GM18870 (cell line): ENCODE data around the gene DDX27.

Experiments used
- ATAC-seq: cut with Tn5 transposase; IDR thresholded peaks from one replicate; pipeline ENCODE4 v1.9.1; 2021; ENCODE audit warnings: moderate library complexity; ENCODE audit not compliant: unreplicated experiment

Gene DDX27

DNA sequence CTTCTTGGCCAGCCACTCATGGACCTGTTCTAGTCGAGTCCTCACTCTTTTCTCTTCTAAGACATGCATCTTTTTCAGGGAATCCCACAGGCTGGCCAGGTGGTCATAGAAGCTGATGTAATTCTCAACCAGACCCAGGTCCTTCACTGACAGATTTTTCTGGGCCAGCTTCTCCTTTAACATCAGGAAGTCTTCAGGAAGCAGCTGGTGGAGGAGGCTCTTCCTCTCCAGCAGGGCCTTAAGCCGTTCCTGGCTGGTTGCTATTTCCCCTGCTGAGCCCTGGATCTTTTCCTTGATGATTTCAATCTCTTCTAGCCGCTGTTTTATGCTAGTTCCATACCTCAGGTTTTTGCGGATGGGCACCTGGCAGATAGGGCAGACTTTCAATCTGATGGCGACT is 28.6 kb downstream of the DDX27 start:
- ATAC-seq, result no peak

- no peak for ATAC-seq
These were observed 29.1 kb downstream of the DDX27 start for GRCh38 chr20:49248301-49248700.

GRCh38 chr20:49248879-49249665 is 29.9 kb downstream of the DDX27 start:
- no peak for ATAC-seq

GRCh38 chr20:49252556-49253350 is 33.5 kb downstream of the DDX27 start:
- no peak for ATAC-seq

- ATAC-seq, result no peak
These were observed 37.0 kb downstream of the DDX27 start for GRCh38 chr20:49256261-49256660.

GRCh38 chr20:49259284-49259683 is 40.1 kb downstream of the DDX27 start:
- no peak for ATAC-seq

DNA sequence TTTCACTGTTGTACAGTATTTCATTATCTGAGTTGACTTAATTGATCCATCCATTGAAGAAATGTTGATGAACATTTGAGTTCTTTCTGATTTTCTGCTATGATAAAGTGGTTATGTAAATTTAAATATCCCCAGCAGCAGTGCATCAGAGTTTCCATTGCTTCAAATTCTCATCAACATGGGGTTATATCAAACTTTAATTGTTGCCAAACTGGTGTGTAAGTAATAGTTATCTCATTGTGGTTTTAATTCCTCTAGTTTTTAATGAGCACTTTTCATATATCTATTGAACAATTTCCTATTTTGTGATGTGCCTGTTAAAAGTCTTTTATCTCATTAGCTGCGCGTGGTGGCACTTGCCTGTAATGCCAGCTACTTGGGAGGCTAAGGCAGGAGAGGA is 40.6 kb downstream of the DDX27 start:
- ATAC-seq, result no peak

GRCh38 chr20:49260218-49260617 is 41.0 kb downstream of the DDX27 start:
- no peak for ATAC-seq

DNA sequence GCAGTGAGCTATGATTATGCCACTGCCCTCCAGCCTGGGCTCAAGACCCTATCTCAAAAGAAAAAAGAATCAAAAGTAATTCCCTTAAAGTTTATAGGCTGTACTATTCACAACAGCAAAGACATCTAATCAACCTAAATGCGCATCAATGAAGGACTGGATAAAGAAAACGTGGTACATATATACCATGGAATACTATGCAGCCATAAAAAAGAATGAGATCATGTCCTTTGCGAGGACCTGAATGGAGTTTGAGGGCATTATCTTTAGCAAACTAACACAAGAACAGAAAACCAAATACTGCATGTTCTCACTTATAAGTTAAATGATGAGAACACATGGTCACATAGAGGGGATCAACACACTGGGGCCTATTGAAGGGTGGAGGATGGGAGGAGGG is 42.0 kb downstream of the DDX27 start:
- no peak for ATAC-seq

GRCh38 chr20:49262444-49262843 is 43.2 kb downstream of the DDX27 start:
- ATAC-seq, result no peak

- ATAC-seq, result no peak
These were observed 48.1 kb downstream of the DDX27 start for GRCh38 chr20:49267327-49267726.

DNA sequence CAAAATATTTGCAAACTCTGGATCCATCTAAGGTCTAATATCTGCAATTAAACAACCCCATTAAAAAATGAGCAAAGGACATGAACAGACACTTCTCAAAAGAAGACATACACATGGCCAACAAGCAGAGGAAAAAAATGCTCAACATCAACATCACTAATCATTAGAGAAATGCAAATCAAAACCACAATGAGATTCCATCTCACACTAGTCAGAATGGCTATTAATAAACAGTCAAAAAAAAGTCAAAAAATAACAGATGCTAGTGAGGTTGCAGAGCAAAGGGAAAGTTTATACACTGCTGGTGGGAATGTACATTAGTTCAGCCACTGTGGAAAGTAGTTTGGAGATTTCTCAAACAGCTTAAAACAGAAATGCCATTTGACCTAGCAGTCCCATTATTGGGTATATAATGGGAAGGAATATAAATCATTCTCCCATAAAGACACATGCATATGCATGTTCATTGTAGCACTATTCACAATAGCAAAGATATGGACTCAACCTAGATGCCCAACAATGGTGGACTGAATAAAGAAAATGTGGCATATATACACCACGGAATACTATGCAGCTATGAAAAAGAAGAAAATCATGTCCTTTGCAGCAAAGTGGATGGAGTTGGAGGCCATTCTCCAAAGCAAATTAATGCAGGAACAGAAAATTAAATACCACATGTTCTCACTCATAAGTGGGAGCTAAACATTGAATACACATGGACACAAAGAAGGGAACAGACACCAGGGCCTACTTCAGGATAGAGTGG is 49.6 kb downstream of the DDX27 start:
- ATAC-seq, result peak; percentile 49

- ATAC-seq, result no peak
These were observed 51.0 kb downstream of the DDX27 start for GRCh38 chr20:49270177-49270576.

GRCh38 chr20:49270736-49271135 is 51.5 kb downstream of the DDX27 start:
- no peak for ATAC-seq

DNA sequence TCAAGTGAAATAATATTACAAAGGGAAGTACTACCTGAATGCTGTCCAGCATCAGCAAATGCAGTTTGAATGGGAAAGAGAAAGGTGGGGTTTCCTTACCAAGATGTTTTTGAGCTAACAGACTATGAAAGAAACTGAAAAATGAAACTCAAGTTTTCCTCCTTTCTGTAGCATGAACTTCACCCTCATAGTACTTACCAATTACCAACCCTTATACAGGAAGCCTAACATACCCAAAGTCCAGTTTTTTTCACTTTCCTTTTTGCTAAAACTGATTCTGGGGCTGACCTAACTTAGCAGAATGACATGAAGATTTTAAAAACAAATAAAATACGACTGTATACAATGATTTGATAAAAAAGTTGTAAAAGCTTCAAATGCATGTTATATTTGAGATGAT is 53.4 kb downstream of the DDX27 start:
- ATAC-seq, result peak; percentile 40

DNA sequence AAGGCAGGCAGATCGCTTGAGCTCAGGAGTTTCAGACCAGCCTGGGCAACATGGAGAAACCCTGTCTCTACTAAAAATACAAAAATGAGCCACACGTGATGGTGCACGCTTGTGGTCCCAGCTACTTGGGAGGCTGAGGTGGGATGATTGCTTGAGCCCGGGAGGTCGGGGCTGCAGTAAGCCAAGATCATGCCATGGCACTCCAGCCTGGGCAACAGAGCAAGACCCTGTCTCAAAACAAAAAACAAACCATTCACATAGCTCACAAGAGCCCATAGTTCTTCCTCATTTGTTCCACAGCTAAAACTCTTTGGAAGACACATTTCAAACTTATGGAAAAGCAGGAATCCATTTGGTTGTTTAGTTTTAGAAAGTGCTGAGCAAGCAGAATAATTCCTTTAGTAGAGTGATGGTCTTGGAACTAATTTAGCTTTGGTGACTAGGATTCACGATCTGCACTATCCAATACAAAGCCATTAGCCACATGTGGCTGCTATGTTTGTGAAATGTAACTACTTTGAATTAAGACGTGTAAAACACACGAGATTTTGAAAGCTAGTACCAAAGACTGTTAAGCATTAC is 54.6 kb downstream of the DDX27 start:
- no peak for ATAC-seq

- no peak for ATAC-seq
These were observed 56.0 kb downstream of the DDX27 start for GRCh38 chr20:49275216-49275615.

- no peak for ATAC-seq
These were observed 56.4 kb downstream of the DDX27 start for GRCh38 chr20:49275636-49276035.

- no peak for ATAC-seq
These were observed 57.1 kb downstream of the DDX27 start for GRCh38 chr20:49276161-49276960.
